Activated effector memory CD4-positive, alpha-beta T cell treated with anti-CD3 and anti-CD28 coated beads, Interleukin-2, amount 50 U/mL, for 16 hours (primary cell): Measurements from ENCODE around the gene MED25.

Source experiments
- DNase-seq: peaks from one replicate; pipeline ENCODE4 v3.0.0-alpha.2; 2020

MED25 gene

GRCh38 chr19:49817964-49818648 lies at the start of gene MED25:
MED25 (plus strand) TSS chr19:49818289; CDS start chr19:49818342, 53 bp downstream.
- DNase-seq: peak; percentile 95

GRCh38 chr19:49770529-49770928 lies 47.6 kb upstream of the MED25 start:
- no peak for DNase-seq

- DNase-seq: no peak
Measured at GRCh38 chr19:49771674-49772139, 46.4 kb upstream of the MED25 start.

GRCh38 chr19:49772850-49773432 lies 45.1 kb upstream of the MED25 start:
- no peak for DNase-seq

GRCh38 chr19:49773663-49774350 lies 44.3 kb upstream of the MED25 start:
- no peak for DNase-seq

- no peak for DNase-seq
Measured at GRCh38 chr19:49774969-49775368, 43.1 kb upstream of the MED25 start.

- no peak for DNase-seq
Measured at GRCh38 chr19:49775742-49776370, 42.2 kb upstream of the MED25 start.

- DNase-seq: no peak
Measured at GRCh38 chr19:49776371-49776764, 41.7 kb upstream of the MED25 start.

- no peak for DNase-seq
Measured at GRCh38 chr19:49779731-49780555, 38.1 kb upstream of the MED25 start.

GRCh38 chr19:49780861-49781260 lies 37.2 kb upstream of the MED25 start:
- no peak for DNase-seq

- DNase-seq: no peak
Measured at GRCh38 chr19:49781394-49781793, 36.7 kb upstream of the MED25 start.

- no peak for DNase-seq
Measured at GRCh38 chr19:49782515-49782914, 35.6 kb upstream of the MED25 start.

- DNase-seq: no peak
Measured at GRCh38 chr19:49786376-49786820, 31.7 kb upstream of the MED25 start.

- no peak for DNase-seq
Measured at GRCh38 chr19:49787746-49788145, 30.3 kb upstream of the MED25 start.

- no peak for DNase-seq
Measured at GRCh38 chr19:49788857-49789256, 29.2 kb upstream of the MED25 start.

GRCh38 chr19:49790866-49791265 lies 27.2 kb upstream of the MED25 start:
- DNase-seq: no peak

- DNase-seq: no peak
Measured at GRCh38 chr19:49791776-49792445, 26.2 kb upstream of the MED25 start.

GRCh38 chr19:49792829-49793560 lies 25.1 kb upstream of the MED25 start:
- DNase-seq: no peak

GRCh38 chr19:49793561-49793840 lies 24.6 kb upstream of the MED25 start:
- DNase-seq: no peak

- no peak for DNase-seq
Measured at GRCh38 chr19:49795615-49796014, 22.5 kb upstream of the MED25 start.

- DNase-seq: no peak
Measured at GRCh38 chr19:49798574-49798973, 19.5 kb upstream of the MED25 start.
